Endothelial cell of hepatic sinusoid (primary cell): Measurements from ENCODE around the gene MAML2.

Experiments
- in situ Hi-C: cut with HindIII; loops from 2 replicates; pipeline ENCODE4 v1.10.0; 2017; ENCODE audit warnings: low sequenced_read_pairs

The MAML2 gene

DNA sequence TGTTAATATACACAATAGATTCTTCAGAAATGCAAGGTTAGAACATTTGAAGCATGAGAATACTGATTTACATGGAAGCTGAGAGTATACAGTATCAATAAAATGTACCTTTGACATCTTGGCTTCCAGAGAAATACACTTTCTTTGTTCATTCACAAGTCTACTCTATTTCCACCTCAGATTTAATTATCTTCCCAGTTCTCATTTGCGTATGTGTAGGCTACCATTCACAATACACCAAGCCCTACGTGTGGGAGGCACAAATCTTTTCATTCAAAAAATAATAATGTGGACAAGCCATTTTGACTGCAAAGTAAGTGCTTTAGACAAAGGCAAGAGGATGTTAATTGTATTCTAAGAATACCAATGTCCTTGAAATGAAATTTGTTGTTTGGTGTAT is 286.4 kb downstream of the MAML2 start:
- in situ Hi-C loops: no loop called here

DNA sequence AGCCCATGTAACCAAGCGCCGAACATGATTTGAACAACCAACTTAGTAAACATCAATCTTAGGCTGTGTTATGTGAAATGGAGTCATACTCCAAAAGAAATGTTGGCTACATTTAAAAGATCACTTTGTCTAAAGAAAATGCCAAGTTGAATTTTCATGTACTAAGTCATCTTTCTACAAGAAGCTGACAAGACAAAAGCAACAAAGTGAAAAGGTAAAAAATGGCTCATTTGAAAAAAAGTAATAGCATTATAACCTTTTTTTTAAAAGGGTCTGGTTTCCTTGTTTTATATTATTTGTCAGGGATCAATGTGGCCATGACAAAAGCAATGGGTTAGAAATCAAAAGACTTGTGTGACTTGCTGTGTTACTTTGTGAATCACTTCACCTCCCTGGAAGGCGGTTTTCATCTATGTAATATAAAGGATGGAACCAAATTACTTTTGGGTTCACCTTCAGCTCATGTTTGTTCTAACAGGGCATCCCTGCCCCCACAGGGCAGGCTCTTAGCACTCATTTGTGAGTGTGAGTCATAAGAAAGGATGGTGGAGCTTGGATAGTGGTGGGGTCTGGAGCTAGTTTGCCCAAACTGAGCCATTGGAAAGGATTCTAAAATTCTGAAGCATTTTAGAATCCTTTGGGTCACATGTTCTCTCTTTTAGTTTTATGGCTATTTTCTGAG is 287.1 kb downstream of the MAML2 start:
- in situ Hi-C loops: no loop called here

DNA sequence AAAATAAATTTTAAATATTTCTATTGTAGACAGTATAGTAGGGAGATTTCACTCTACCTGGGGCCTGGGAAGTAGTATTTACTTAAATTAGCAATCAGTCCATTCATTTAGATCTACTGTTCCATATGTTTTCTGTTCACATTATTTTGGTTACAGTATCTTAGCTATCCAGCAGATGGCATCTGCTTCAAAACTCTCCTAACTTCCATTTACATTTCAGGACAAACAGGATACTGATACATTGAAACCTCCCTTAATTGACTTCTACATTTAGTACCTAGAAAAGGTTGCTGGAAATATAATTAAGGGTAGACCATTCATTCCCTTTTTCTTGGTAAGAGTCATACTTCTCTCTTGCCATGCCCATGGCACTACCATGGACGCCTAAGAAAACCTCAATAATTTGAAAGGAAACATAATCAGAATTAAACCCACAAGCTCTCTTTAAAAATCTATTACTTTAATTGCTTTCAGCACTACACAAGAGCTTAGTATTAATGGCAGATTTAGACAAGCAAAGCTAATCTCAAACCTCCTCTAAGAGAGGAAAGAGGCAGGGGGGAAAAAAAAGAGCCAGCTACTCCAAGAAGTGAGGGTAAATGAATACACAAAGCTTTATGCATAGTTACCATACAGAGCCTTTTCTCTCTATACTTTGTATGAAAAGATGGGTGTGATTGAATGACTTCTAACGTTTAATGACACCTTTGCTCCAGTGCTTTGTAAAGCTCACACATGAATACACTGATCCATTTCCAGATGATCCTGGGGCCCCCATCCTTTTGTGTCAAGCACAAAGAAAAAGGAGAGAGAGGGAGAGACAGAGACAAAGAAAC is 287.9 kb downstream of the MAML2 start:
- in situ Hi-C loops: no loop called here

DNA sequence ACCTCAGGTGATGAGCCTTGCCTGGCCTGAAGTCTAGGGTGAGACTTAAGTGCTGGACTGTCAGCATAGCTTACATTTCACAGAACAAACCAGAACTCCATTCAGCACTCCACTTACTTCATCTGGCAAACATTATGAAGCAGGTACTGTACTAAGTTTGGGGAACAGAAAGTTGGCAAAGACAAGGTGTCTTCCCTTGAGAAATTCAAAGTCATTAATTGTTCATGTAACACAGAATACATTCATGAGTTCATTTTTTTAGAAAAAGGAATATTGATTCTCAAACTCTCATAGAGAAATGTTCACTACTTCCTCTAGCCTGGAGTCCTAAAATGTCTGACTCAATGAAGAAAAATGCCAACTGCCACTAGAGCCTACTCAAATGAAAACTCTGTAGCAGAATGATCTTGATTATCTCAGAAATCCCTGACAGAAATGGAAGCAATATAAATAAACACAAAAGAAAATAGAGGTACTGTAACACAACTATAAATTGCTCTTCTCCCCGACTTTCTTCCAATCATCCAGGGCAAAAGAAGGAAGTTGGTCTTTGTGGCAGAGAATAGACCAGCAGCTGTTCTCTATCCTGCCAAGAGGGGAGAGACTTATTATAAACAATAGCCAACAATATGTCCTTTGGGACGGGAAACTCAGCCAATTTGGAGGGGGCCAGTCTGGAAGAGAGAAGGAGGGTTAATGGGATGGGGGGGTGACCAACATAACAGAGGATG is 289.9 kb downstream of the MAML2 start:
- in situ Hi-C loops: no loop called here

GRCh38 chr11:96051820-96052219 is 291.2 kb downstream of the MAML2 start:
- in situ Hi-C loops: no loop called here

DNA sequence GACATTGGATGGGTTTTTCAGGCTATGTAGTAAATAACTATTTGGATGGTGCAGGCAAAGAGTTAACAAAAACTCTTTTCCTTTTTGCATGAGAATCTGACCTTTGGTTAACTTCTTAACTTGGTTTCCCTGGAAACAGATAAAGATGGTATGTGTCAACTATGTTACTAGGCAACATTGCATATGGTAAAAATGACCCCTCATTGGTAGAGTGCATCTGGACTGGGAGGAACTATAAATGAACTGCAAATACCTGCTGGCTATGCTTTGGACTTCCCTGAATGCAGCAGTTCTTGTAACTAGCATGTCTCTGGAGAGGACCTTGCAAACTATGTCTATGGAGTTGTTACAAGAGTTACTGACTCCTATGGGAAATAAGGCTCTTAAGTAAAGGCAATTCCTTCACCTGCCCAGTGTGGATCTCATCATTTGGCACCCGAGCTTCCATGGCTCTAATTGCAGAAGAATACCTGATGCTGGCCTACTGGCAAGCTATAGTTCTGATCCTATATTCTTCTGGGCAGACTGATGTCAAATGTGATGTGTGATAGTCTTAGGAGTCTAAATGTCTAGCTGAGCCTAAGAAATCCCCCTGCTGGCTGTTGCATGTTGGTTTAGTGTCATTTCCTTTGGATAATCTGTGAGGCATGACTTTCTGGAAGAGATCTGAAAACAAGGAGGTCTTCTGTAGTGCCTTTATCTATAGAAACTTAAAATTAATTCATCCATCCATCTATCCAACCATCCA is 292.4 kb downstream of the MAML2 start:
- in situ Hi-C loops: no loop called here

- in situ Hi-C loops: no loop called here
Measured at GRCh38 chr11:96049426-96049825, 293.6 kb downstream of the MAML2 start.

DNA sequence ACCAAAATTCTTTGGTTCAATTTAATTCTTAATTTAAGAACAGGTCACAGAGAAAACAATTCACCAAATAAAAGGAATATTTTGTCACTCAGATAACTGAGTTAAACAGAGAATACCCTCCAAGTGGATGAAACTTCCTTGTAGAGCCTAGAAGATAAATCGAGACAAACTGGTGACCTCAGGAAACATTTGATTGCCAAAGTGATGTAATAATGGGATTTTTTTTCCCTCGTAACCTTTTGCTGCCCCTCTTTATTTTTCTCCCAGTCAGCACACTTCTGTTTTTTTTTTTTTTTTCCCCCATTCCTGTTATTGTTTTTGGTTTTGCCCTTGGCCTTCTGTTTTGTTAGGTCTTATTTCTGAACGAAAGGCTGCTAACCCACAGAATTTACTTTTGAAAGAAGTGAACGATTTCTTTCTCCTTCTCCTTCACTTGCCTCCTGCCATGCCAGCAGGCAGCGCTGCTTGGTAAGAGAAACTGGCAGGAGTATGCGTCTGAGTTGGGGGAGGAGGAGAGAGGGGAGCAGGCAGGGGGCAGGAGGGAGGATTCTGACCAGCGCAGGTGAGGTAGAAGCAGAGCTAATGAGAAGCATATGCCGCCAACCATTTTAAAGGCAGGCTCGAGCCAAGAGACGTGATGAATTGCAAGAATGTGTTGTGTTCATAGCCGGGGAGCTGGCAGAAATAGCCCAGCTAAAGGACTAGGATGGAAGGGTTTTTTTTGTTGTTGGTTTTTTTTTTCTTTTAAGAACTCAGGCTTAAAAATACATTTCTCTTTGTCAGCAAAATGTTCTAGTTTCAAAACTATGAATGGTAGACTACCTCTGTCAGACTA is 297.2 kb downstream of the MAML2 start:
- in situ Hi-C loops: no loop called here

GRCh38 chr11:96044747-96045146 is 298.2 kb downstream of the MAML2 start:
- in situ Hi-C loops: no loop called here

GRCh38 chr11:96044311-96044710 is 298.7 kb downstream of the MAML2 start:
- in situ Hi-C loops: no loop called here

DNA sequence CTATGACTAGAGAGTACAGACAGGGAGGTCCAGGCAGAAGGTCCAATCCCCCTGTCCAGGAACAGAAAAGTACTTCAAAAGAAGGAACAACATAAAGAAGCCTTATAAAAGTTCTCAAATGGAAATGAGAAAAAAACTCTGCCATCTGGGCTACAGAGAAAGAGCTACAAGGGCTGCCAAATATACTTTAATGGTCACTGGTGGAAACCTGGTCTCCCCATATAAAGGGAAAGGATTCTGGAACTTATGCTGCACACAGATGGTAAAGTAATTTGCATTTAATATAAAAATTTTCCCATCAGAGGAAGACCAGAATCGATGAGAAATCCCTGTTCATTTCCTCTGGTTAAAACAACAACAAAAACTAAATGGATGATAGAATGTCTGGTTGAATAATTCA is 299.7 kb downstream of the MAML2 start:
- in situ Hi-C loops: no loop called here

GRCh38 chr11:96038046-96038445 is 304.9 kb downstream of the MAML2 start:
- in situ Hi-C loops: no loop called here

DNA sequence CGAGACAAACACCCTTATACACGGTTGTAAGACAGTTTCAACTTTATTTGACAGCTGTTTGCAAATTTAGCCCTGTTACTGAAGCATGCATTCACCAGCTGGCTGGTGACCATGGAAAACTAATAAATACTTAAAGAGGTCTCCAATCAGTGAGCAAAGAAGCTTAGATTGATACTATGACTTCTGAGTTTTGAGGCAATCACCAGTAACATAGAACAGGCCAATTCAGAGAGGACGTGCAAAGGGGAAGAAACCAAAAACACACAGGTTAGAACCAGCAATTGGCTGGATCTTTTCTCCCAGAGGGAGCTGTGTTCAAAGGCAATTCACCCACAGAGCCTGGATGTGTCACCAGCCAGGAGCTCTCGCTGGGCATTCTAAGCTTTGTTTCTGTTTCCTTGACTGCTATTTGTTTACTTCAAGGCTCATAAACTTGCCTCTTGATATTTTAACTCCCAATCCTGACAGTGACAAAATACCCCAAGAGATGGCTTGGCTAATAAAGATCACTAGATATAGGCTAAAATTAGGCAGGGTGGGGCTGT is 305.5 kb downstream of the MAML2 start:
- in situ Hi-C loops: no loop called here

DNA sequence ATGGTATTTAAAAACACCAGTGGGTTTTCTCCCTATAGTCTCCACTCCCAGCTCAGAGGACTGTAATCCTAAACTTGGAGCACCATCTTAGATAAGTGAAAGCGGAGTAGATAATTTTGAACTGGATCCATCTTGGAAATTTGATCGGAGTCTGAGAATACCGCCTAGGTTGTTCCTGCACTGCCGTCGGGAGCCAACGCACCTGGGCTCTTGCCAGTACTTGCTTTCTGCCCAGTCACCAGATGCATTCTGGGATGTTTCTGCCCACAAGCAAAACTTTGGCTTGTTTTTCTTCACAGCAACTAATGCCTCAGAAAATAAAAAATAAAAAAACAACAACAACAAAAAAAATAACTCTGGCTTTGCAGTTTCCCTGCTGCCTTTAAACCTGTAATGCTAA is 306.1 kb downstream of the MAML2 start:
- in situ Hi-C loops: no loop called here

GRCh38 chr11:96035740-96036078 is 307.3 kb downstream of the MAML2 start:
- in situ Hi-C loops: no loop called here

- in situ Hi-C loops: no loop called here
Measured at GRCh38 chr11:96035031-96035739, 307.8 kb downstream of the MAML2 start.

DNA sequence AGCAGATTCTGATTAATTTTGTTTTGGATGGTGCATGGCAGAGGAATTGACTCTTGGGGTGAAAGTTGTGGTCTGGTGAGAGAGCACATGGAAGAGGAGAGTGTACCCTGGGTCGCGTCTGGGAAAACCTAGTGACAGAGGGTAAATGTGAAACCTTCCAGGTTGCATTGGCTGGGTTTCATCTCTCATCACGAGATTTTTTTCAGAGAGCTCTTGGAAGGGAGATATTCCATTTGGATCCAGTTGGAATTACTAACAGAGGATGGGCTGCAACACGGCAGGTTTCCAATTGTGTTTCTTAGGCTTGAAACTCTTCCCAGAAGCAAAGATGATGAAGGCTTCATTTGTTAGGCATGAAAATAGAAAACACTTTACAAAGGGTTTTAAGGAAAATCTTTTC is 309.4 kb downstream of the MAML2 start:
- in situ Hi-C loops: no loop called here

DNA sequence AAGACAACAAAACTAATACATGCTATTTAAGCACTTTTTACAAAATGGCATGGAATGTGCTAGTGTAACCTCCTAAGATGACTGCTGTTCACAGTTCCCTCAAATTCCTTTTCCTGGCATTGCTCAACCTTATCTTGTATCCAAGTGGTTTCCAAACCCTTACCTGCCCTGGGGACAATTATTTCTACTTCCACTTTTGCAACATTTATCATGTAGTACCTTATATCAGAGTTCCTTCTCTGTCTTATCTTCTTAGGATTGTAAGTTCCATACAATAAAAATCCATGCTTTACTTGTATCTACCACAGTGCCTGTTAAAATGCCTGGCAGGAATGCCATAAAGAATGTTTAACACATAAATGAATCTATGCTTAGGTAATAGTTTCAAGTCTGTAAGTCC is 309.9 kb downstream of the MAML2 start:
- in situ Hi-C loops: no loop called here

DNA sequence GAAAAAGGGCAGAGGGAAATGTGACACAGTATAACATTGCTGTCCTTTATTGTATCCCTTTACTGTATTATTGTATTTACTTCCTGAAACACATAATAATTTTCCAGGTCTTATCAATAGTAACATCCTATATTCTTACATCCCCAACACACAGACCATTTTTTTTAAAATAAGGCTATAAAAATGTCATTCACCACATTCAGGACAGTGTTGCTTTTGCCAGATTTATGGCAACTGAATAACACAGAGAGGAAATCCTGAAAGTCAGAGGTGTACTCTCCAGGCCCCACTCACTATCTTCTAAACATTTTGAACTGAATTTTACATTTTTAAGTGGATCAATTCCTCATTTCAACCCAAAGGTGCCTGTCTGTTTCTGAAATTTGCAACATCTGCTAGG is 314.2 kb downstream of the MAML2 start:
- in situ Hi-C loops: no loop called here
